Mucosa of gallbladder (tissue), 1 donor: Measurements from ENCODE around the gene SFMBT2. TPM values are rescaled to one million over a fixed set of nuclear protein-coding genes. Genes with fewer than 3 reads are reported as not detected.

Experiments used
- DNase-seq: peaks from one replicate; pipeline ENCODE4 v3.0.0-alpha.2; 2020; ENCODE audit warnings: low spot score
- total RNA-seq: library from RNA; stranded (reverse); gene quantifications from one replicate; pipeline ENCODE4 v1.2.1, GENCODE V29; 2021
- donor health status: DM: no; HTN: no; CAD: no.

Gene SFMBT2
- total RNA-seq, 1 donor from 2014 or later = 19.8 TPM

DNA sequence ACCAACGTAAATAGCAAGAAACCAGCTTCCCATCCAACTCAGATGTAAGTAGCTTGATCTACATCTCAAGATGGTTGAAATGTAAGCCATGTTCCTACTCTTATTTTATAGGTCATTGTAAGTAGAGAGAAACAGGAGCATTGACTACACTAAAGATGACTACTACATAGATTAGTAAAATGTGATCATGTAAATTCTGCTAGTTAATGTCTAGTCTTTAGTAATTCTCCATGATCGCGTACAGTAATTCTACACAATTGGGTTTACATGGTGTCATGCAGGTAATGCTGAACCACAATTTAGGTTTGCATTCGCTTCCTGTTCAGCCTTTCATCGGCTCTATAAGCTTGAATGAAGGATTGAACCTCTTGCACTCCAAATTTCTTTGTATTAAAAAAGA, 14.9 kb upstream of the SFMBT2 start:
- no peak for DNase-seq

DNA sequence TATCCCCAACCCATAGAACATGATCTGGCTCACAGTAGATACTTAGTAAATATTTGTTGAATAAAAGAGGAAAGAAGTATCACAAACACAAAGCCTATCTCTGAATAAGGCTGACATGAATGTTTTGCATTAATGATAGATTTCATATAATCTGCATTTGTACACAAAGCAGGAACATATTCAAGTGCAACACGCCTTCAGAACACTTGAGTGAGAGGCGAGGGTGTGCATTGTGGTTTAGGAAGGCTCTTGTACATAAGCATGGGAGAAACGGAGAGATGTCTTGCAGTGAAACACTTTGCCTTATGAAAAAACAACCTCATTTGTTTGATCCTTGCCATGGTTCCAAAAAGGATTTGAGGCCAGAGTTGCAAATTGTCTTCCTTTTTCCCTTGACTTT, 14.1 kb upstream of the SFMBT2 start:
- DNase-seq = no peak

DNA sequence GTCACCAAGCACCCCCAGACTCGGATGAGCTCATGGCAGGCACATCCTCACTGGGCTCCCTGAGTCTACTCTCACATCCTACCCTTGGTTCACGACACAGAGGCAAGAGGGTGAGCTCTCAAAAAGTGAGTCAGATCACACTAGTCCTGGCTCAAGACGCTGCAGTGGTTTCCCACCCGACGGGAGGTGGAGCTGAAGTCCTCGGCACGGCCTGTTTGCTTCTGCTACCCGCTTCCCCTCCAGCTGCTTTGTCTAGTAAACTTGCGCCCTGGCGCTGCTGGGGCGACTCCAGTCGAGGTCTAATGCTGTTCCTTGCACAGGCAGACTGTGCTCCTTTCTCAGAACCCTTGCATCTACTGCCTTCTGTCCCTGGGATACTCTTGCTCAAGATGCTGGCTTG, 13.5 kb upstream of the SFMBT2 start:
- no peak for DNase-seq

DNA sequence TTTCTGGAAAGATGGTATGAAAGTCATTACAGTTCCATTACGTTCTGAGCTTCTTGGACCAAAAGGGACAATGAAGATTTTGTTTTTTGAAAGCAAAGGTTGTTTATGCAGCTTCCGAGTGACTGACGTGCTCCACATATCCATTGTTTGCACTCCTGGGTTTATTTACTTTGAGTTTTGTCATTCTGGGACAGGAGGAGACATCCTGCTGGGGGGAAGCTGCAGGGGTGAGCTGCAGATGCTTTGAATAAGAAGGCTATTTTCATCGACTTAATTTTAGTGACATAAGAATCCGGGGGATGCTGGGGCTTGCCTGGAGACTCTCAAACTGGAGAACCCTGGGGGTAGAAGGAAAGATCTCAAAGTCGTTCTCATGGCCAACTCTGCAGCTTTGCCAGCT, 12.7 kb upstream of the SFMBT2 start:
- no peak for DNase-seq

DNA sequence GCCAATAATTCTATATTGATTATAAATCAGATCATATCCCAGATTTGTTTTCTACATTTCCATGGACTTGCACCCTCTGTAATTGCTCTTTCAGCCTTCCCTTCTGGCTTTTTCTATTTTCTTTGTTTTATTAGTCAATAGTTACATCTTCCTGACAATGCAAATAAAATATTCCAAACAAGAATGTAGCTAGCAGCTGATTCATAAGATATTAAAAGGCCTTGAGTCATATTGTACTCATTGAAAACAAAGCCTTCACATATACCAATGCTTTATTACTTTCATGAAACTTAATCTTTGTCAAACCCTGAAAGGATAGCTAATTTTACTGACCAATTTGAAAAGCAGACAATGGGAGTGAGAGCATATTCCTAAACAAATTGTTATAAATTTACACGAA, 10.7 kb upstream of the SFMBT2 start:
- no peak for DNase-seq

DNA sequence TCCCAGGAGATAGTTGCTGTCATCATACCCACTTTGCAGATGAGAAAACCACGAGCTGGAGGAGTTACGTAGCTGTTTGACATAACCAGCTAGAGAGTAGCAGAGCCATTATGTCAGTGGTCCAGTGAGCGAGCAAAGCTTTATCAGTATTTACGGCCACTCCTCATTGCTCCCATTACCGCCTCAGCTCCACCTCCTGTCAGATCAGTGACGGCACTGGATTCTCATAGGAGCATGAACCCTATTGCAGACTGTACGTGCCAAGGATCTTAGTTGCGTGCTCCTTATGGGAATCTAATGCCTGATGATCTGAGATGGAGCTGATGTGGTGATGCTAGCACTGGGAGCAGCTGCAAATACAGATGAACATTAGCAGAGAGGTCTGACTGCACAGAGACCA, 9.2 kb upstream of the SFMBT2 start:
- DNase-seq = no peak

DNA sequence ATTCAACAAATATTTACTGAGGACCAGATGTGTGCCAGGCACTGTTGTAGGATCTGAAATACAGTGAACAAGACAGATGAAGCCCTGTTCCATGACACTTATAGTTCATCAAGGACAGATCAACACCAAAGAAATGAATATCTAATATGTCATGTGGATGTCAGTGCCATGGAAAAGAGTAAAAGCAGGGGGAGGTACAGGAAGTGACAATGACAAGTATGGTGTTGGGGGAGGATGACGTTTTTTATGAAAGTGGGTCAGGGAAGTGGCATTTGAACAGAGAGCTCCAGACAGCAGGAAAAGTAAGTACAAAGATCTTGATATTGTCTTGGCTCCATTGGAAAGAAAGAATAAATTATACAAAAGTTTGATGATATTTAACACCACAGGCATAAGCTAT, 7.0 kb upstream of the SFMBT2 start:
- DNase-seq = no peak

DNA sequence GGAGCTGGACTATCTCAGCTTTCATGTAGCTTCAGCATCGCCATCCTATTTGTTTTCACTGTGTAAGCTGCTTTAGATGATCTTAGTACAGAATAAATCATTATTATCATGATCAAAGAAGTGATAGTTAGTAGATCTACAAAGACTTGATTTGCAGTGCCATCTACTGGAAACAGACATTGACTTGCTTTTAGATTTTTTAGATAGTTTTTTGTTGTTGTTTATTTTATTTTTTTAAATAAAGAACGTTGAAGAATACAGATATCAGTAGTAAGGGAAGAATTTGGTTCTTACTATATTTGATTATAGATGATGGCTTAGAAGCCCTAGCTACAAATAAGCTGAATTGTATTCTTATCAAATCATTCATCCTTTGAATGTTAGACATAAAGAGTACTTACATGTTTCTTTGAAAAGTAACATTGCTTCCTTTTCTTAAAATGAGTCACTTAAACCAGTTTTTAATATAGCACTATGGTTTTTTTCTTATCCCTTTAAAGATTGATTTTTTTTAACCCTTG, 6.3 kb upstream of the SFMBT2 start:
- no peak for DNase-seq

DNA sequence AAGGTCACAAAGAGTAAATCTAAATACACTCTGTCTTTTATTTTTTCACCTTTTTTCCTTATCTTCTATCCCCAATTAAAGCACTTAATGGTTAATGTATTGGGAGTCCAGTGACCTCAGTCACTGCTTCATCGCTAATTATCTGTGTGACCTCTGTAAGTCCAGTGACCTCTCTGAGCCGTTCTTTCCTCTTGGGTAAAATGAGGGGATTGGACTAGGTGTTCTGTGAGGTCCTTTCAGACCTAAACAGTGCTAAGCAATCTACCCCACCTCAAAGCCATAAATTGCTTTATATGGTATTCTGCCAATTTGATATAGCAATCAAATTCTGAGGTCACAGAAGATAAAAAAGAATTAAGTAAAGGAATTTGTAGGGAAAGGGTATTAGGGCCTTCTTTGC, 3.9 kb upstream of the SFMBT2 start:
- DNase-seq = no peak

DNA sequence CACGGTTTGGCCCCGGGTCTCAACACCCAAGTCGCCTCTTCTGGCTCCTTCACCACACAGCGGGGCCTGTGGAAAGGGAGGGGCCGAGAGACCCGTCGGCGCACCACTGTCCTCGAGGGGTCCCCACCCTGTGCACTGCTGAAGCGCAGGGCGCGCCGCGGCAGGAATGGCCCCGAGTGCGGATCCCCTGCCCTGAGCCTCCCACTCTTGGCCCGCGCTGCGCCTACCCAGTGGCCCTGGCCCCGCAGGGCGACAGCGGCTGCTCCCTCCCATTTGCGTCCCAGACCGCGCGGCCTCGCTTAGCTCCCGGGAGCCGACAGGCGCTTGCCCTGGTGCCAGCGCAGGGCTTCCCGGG, 2.1 kb upstream of the SFMBT2 start:
- no peak for DNase-seq

DNA sequence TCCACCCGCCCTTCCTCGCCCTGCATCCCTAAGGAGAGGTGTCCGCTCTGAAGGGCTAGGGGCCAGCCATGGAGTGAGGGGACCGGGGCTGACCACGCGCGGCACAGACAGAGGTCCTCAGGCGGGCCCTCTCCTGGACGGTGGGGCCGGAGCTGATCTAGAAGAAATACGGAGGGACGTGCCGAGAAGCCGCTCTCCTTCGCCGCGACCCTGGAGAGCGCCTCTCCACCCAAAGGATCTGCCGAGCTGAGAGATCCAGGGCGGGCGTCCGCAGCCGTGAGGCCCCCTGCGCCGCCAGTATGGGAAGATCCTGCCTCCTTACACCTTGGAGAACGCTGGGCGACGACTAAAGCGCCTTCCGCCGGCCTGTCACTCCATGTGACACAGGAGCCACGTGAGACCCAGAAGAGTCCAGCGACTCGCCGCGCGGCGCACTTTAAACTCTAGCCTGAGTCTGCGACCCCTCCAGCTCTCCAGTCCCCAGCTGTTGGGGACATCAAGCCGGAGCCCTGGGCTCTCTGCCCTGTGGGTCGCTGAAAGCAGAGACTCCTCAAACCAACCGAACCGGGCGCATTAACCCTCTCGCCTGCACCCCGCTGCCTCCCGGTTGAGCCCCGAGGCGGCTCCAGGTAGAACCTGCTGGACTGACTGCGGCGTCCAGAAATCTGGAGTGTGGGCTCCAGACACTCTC, 1.5 kb upstream of the SFMBT2 start:
- DNase-seq = peak; percentile 62

DNA sequence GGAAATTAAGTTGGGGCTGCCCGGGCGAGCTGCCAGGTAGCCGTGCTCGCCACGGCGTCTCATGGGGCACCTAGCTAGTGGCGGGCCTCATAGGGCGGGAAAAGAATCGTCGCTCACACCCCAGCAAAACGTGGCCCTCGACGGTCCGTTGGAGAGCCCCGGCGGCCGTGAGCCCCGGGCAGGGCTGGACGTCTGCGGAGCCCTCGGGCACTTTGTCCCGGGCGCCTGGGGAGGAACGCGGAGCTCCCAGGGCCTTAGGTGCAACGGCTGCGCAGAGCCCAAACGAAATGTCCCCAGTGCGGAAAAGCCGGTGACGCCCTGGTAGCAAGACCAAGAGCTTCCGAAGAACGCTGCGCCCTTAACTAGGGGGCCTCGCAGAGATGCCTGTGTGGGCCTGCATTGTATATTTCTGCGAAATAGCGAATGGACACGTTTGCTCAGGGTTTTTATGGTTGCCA, 866 bp upstream of the SFMBT2 start:
- DNase-seq = no peak

DNA sequence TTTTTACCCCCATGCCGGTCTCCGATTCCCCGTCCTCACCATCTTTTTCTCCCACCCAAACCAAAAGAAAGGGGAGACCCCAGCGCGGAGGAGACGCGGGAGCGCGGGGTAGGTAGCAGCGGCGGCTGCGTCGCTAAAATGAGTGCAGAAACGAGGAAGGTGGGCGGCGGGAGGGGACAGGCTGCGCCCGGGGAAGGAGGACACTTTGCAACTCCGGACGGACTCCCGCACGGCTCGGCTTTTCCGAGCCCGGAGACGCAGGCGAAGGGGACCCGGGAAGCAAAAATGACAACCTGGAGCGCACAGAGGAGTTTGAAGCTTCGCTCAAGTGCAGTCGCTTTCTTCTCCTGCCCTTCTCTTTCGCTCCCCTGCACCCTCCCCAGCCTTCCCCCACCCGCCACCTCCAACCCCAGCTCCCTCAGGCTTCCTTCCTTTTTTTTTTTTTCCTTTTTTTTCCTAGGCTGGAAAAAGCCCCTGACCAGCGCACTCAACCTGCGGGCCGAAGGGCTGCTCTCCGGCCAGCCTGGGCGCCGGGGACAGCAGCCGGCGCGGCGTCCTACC, 453 bp downstream of the SFMBT2 start:
- no peak for DNase-seq

DNA sequence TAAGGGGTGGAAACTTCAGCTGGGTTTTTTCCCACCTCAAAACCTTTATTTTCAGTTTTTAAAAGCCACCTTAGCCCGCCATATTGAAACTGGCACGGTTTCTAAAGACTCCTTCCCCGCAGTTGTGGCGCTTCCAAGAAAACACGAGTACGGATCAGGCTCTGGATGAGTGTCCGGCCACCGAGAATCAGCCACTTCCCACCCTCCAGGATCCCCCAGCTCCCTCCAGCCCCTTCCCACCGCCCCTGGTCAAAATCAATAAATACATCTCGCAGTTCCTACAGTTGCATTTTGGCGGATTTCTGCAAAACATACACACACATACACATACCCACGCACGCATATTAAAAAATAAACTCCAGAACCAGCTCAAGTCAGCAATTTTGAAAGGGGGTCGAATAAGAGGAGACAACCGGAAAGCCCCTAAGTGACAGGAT, 1.1 kb downstream of the SFMBT2 start:
- no peak for DNase-seq

DNA sequence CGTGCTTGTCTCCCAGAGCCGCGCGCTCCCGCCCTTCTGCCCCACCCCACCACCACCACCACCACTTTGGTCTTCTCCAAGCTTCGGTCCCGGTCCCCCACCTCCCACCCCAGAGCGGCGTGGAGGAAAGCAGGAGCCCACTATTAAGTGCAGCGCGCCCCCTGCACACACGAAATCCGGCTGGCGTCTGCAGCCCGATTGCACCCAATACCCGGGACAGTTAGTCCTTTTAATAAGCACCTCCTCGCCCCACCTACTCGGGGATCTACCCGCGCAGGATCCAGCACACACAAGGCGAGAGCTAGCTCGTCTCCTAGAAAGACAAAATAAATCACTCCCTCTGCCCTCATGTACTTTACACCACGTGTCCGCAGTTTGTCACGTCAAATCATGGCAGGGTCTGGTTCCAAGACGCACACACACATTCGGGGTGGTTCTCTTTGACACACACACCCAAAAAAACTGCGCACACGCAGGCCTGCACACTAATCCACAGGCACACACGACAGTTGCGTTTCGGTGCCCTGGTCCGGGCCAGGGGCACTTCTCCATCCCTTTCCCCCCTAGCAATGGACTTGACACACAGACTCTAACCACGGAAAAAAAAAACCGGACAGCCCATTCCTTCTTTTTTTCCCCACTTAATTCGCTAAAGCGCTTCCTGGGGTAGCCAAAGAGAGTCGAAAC, 1.6 kb downstream of the SFMBT2 start:
- DNase-seq = peak; percentile 29

DNA sequence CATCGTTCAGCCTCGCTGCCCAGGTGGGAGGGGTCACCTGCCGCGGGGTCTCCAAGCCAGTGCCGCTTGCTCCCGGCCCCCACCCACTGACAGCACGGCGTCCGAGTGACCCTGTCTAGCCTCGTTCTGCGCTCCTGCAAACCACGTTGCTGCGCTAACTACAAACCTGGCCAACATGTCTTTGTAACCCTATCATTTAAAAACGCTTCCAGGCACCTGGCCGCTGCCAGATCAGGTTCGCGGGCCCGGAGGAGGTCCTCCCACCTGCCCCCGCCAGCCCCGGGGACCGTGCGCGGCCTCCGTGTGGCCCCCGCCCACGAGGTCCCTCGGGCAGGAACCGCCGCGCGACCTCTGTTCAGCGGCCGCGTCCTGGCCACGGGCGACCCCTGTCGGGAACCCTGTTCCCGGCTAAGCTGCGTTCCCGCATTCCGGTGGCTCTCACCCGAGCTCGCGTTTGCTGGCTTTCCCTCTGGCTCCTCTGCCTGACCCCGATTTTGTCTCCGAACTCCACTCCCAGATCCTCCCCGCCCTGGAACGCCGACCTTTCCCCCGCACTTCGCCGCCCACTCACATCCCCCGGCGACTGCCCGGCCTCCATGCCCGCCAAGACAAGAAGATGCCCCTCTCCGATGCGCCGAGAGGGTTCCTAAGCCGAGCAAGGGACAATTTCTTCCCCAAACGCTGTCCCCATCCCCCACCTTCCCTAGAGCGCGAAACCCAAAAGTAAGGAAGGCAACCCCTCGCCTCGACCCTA, 2.4 kb downstream of the SFMBT2 start:
- peak; percentile 60 for DNase-seq

DNA sequence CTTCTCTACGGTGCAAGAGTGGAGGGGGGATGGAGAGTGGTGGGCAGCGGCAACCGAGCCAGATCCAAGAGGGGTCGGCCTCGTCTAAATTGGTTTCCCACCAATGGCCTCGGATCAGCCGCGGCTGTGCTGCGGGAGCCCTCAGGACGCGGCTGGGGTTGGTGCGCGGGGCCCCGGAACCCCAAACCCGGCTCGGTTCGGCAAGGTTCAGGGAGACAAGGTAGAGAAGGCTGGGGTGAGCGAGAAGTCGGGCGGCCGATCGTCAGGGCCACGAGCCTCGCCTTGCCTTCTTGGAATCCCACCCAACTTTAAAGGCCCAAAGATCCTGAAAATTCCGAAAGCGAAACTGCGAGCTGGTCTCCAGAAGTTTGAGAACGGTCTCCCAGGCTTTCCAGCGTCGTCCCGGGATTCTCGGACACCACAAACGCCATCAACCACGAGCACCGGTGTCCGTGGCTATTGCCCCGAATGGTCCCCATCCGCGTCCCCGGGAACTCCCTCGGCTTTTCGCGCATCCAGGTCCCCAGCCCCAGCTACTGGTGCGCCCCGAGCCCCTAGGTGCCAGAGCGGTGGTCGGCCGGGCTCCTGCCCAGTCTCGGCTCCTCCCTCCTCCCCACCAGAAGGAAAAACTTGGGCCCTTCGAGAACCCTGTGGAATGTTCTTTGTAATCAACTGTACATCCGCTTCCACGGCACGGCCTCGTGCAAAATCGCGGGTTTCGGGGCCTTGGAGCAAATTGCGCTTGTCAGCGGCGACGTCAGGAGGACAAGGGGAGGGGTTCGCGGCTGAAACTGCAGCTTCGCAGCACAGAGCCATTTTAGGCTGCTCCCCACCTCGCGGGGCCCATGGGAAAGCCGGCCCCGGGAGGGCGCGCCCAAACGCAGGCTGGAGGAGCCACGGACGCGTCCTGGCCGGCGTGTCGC, 3.2 kb downstream of the SFMBT2 start:
- peak; percentile 45 for DNase-seq

DNA sequence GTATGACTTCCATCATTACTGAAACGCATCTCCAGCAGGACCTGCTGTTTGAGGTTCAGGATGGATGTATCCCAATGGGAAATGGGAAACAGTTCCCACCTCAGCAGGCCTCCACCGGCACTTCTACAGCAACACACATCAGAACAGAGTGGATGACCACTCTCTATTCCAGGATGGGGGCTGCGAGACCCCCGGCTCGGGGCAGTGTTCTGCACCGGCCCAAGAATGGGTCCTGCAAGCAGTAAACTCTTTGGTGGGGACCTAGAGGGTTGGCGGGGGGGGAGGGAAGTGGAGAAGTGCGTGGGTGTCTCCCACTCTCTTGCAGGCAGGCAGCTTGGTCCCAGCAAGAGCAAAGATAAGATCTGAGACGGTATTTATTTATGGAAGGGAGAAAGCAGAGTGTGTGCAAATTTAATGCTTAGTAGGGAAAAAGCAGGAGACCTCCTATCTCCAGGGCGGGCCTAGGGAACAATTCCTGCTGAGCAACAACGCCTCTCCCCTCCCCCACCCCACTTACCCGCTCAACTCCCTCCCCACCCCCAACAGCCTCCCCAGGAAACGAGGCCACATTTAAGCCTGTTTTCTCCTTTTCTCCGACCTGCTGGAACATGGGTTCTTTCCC, 4.0 kb downstream of the SFMBT2 start:
- DNase-seq = no peak

DNA sequence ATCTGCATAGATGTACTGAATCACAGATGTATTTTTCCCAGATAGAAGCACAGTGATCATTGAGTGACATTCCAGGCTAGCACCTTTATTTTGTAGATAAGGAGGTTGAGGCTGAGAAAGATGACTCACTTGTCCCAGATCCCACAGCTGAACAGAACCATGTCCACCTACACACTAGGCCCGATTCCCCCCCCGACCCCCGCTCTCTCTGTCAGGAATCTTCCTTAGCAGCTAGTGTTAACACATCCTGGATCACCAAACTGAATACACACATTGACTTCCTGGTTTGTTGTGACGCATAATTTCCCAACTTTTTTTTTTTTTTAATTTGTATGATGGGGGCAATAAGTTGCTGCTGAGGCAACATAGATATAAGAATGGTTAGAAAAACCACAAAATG, 5.2 kb downstream of the SFMBT2 start:
- no peak for DNase-seq

DNA sequence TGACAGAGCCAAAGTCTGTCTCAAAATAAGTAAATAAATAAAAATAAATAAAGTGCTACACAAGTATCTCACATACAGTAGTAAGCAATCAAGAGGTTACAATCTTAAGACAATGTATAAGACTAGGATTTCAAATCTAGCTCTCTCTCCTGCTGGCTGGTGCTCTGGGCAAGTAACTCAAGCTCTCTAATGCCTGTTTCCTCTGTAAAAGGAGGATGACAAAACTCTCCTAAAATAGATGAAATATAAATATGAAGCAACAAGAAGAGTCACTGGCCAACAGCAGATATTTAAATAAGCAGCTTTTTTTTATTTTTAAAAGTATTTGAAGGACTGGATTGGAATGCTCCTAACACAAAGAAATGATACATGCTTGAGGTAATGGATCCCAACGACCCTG, 7.2 kb downstream of the SFMBT2 start:
- no peak for DNase-seq

DNA sequence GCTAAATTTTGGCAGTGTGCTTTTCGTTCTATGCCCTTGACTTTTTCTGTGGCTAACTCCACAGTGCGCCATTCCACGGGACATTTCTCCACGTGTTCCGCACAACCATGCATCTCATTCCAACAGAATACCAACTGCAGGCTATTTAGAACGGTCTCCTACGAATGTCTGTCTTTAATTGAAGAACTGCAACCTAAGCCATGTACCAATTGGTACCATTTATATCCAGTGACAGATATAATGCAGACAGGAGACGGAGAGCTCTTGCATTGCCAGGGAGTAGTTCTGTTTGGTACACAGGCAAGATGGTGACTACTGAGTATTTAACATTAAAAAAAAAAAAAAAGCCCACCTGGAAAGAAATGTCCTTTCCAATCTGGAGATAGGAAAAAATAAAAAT, 9.1 kb downstream of the SFMBT2 start:
- DNase-seq = no peak
